OCI-LY1 (cell line): ENCODE results near the gene LPAR1.

ENCODE experiments used
- CTCF ChIP-seq: fragments of 200-600 bp; sonication (generic), shearing (Covaris generic); IDR thresholded peaks from 2 replicates; pipeline ENCODE4 v1.5.1; 2017; ENCODE audit warnings: mild to moderate bottlenecking, antibody characterized with exemption, low read length, moderate library complexity, mixed read lengths
- EZH2 ChIP-seq: fragments of 200-600 bp; sonication (generic), shearing (Covaris generic); IDR thresholded peaks from 2 replicates; pipeline ENCODE4 v1.8.0; 2017; ENCODE audit warnings: borderline replicate concordance, mixed run types, mild to moderate bottlenecking, antibody characterized with exemption, low read length, moderate library complexity, mixed read lengths

DNA sequence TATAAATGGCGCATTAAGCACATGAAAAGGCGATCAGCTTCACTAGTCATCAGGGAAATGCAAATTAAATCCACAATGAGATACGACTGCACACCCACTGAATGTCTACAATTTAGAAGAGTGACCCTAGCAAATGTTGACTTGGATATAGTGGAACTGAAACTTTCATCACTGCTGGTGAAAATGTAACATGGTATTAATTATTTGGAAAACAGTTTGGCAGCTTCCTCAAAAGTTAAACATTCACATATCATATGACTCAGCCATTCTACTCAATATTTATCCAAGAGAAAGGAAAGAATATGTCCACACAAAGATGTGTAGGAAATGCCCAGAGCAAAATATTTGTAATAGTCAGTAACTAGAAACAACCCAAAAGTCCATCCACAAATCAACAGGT is 146.5 kb downstream of the LPAR1 start:
- TF ChIP-seq CTCF (no peak), EZH2 (no peak)
